Anterior cingulate cortex (tissue), 58 donors: ENCODE measurements around the gene HK3.

Source experiments
- DNase-seq, 58 donors: peaks; one replicate each; lab custom pipeline; 2025; lab: John Stamatoyannopoulos, UW

HK3 gene

DNA sequence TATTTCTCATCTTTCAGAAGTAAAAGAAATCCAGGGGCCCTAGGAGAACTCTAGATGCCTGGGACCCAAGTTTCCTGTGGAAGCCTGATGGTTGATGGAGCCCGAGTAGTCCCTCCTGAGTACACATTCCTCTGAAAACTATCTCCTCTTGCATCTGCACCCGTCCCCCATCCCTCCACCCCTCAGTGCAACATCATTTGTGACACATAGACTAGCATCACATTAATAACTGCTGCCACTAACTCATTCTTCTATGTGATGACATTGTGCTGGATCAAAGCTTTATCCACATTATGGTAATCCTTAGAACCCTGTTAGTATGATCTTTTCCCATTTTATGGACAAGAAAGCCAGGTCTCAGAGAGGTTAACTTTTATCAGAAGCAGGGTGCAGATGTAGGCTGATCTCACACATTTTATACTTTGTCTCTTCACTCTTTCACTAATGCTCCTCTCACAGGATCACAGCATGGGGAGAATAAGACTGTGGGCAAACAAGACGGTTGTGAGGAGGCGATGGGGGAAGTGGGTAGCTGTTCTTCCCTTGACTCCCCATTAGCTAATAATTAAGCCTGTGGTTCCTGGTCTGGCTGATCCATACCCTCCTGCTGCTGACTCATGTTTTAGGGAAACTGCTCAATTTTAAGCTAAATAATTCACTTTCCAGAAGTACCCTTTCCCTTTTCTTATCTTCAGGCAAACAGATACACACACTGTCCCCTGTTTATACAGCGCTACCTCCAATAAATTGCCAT lies 3.9 kb upstream of the HK3 start:
- no peak for DNase-seq

- no peak for DNase-seq
Observed at GRCh38 chr5:176902102-176902814, 3.1 kb upstream of the HK3 start.

DNA sequence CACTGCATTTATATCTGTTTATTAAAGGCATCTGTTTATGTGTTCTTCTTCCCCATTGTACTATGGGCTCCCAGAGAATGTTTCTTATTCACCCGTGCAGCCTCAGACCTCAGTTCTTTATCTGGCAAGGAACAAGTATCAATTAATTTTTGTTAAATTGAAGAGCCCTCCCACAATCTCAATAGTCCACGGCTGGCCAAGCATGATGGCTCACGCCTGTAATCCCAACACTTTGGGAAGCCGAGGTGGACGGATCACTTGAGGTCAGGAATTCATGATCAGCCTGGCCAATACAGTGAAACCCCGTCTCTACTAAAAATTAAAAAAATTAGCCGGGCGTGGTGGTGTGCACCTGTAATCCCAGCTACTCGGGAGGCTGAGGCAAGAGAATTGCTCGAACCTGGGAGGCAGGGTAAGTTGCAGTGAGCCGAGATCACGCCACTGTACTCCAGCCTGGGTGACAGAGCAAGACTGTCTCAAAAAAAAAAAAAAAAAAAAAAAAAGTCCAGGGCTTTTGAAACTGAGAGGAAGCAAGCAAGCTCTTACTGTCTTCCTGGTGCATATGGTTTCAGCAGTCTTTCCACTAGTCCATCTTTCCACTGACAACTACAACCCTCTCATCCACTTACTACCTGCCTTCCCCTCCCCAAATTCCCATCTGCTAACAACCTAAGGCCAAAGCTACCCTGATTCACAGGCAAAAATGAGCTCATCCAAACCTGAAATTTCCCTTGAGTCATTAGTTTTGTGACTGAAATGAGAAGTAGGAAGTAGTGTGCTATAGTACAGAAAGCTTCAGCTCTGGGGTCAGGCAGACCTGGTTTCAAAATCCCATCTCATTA lies 2.3 kb upstream of the HK3 start:
- no peak for DNase-seq

GRCh38 chr5:176900780-176901204 lies 1.6 kb upstream of the HK3 start:
- no peak for DNase-seq

DNA sequence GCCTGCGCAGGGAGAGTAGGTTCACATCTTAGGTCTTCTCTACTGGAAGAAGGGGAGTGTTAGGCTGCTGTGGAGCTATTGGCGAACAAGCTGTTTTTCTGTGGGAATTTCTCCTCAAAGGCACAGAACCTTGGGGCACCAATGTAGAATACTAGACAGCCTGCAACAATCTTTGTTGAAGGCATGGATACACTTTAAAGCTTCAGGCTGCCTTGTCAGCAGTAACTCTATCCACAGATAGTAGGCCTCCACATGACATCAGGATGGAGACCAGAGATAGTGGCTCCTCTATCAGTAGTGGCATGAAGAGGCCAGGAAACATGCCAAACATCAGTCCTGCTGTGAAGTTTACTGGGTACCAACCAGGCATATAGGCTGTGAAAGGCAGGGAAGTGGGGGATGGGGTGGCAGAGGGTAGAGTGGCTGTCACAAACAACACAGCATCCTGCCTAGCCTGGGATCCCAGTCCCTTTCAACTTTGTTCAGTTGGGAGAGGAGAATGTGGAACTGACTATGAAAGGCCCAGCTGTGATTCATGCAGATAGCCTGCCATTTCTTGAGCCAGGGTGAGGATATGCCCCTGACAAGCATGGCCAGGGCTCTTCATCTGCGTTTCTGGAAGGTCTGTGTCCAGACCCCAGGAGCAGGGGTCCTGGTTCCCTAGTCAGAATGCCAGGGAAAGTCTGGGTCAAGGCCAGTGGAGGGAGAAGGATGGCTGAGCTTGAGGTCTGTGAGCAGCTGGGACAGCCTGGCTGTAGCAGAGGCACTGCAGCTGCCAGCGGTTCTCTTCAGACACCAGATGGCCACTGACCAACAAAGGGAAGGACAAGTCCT lies 1.0 kb upstream of the HK3 start:
- DNase-seq, result peak in 2 of 58 donors; percentile 28 to 48

DNA sequence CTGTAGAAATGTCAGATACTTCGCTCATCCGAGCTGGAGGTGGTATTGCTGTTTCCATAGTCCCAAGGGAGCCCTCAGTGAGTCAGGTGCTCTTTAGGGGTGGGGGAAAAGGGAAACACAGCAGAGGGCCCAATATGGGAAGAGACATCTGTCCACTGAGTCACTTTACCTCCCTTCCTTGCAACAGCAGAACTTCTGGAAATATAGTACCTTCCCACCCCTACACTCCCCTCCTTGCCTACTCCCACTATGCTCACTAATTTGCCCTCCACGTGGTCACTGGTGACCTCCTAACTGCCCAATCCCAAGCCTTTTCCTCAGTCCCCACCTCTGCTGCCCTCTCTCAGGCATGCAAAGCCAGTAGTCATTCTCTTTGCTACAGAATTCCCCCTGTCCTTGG lies 1.9 kb downstream of the HK3 start:
- DNase-seq, result no peak

DNA sequence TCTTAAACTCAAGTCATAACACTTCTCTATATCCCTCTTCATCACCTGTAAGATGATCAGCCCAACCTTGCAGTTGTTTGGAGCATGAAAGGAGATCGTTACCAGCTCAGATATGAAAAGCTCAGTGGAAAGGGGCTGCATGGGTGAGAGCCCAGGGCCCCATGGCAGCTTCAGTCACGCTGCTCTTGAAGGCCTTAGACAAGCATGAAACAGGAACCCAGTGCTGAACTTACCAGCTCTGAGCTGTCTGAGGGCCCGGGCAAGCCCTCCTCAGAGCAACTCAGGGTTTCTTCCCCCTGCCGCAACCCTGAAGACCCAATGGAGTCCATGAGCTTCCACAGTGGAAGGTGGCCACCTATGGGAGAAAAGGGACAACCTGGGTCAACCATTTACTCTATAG lies 3.3 kb downstream of the HK3 start:
- DNase-seq, result no peak

GRCh38 chr5:176894298-176894697 lies 4.8 kb downstream of the HK3 start:
- no peak for DNase-seq

DNA sequence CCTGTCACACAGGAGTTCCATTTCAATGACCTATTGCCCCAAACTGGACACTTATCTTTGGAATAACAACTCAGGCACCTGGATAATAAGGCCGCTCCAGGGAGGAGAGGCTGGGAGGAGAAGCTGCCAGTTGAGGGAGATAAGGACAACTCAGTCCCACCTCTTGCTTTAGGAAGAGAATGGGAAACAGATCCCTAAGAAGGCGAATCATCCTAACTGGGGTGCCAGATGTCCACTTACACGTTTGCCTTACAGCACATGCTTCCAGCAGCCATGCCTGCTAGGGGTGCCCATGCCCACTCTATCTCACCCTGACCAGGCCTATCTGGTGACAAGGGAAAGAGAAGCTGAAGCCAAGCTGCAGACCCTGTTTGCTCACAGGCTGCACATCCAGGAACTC lies 6.5 kb downstream of the HK3 start:
- DNase-seq, result no peak

- no peak for DNase-seq
Observed at GRCh38 chr5:176891331-176891958, 7.7 kb downstream of the HK3 start.

GRCh38 chr5:176890455-176891330 lies 8.5 kb downstream of the HK3 start:
- no peak for DNase-seq

DNA sequence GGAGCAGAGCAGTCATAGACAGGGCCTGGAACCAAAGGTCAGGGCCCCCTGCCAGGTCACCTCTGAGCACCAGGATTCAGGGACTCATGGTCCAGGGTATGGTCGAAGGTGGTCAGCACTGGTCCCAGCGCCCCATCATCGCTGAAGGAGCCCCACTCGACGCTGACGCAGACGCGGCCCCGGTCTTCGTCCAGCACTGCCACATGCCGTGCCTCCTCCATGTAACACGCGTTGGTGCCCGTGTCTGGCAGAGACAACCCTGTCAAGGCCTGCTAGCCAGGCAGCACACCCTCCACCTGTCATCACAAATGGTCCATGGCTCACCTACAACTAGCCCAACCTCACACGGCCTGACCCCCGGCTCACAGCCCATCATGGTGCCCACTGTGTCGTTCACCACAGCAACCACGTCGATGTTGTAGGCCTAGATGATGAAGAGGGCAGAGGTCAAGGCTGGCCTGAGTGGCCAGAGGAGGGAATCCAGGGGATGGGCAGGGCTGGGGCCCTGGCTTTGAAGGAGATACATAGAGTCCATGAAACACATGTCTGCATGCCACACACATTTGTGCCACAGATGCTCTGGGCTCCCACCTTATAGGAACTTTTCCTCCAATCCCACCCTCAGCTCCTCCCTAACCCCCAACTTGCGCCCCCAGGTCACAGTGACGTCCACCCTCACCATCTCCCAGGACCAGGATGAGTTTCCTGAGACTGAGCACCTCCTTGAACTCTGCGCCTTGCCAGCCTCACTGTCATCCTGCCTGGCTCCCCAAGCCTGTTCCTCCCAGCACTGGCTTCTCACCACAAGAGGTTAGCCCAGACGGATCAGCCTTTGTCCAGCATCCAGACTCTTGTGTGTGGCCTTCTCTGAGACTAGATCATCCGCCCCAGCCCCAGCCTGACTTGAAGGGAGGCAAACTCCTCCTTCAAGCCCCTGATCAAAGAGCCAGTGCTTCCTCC lies 9.5 kb downstream of the HK3 start:
- no peak for DNase-seq

DNA sequence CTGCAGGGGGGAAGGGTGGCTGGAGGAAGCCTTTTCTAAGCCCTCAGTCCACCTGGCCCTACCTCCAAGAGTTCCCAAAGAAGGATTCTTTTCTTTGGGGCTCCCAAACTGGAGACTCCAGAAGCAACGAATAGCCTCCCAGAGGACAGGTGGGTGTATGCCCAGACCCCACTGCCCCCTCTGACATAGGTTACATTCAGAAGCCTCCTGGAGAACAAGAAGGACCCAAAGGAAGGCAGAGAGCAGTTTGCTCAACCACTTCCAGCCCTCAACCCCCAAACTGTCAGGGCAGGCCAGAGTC lies 10.3 kb downstream of the HK3 start:
- DNase-seq, result no peak

- no peak for DNase-seq
Observed at GRCh38 chr5:176888016-176888864, 10.9 kb downstream of the HK3 start.

GRCh38 chr5:176887252-176887849 lies 11.8 kb downstream of the HK3 start:
- DNase-seq, result no peak
